ENCODE measurements around the gene OLFML2B. TPM values are rescaled to one million over a fixed set of nuclear protein-coding genes. Genes with fewer than 3 reads are reported as not detected.

OLFML2B gene
- total RNA-seq, 1 experiment from 2014 or later, result not detected

- Histone ChIP-seq H3K4me1 (replicated peaks; ENCODE audit: insufficient read depth) (no peaks in the 10 kb centered on the region), H3F3A (ENCODE audit: insufficient read depth, low read depth) (no peaks in the 10 kb centered on the region), H3K79me2 (ENCODE audit: low read depth) (no peaks in the 10 kb centered on the region), H3K9me3 (ENCODE audit: insufficient read depth, low read depth) (no peaks in the 10 kb centered on the region; the same call in 1 of the 2 replicates), H3K9me2 (ENCODE audit: insufficient read depth) (no peaks in the 10 kb centered on the region), H3K36me3 (ENCODE audit: low read depth) (no peaks in the 10 kb centered on the region), H2AFZ (no peak overlapping the region), H3K4me3 (no peak overlapping the region), H3K27me3 (ENCODE audit: insufficient read depth, low read depth) (peaks cover 21% of the 10 kb centered on the region; the same call in 1 of the 2 replicates), H4K20me1 (ENCODE audit: insufficient read depth) (no peaks in the 10 kb centered on the region), H3K4me2 (no peak overlapping the region), H3K27ac (no peak overlapping the region)
- POLR2A ChIA-PET (ENCODE audit: unreplicated experiment), result no interaction called here
- no TSS peak for BruUV-seq (replicated peaks)
- intact Hi-C loops (cut with micrococcal nuclease; ENCODE audit: unreplicated experiment), result no loop called here
- no peak for DNase-seq
- CTCF ChIA-PET, result no interaction called here
- TF ChIP-seq EZH2 (IDR thresholded peaks at IDR 0.05; ENCODE audit: low read depth), result no peak
- TF ChIP-seq, protein P1, sequence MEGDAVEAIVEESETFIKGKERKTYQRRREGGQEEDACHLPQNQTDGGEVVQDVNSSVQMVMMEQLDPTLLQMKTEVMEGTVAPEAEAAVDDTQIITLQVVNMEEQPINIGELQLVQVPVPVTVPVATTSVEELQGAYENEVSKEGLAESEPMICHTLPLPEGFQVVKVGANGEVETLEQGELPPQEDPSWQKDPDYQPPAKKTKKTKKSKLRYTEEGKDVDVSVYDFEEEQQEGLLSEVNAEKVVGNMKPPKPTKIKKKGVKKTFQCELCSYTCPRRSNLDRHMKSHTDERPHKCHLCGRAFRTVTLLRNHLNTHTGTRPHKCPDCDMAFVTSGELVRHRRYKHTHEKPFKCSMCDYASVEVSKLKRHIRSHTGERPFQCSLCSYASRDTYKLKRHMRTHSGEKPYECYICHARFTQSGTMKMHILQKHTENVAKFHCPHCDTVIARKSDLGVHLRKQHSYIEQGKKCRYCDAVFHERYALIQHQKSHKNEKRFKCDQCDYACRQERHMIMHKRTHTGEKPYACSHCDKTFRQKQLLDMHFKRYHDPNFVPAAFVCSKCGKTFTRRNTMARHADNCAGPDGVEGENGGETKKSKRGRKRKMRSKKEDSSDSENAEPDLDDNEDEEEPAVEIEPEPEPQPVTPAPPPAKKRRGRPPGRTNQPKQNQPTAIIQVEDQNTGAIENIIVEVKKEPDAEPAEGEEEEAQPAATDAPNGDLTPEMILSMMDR (conservative IDR thresholded peaks at IDR 0.05), result no peak
Measured at GRCh38 chr1:161989786-161990185, 33.9 kb downstream of the OLFML2B start.

DNA sequence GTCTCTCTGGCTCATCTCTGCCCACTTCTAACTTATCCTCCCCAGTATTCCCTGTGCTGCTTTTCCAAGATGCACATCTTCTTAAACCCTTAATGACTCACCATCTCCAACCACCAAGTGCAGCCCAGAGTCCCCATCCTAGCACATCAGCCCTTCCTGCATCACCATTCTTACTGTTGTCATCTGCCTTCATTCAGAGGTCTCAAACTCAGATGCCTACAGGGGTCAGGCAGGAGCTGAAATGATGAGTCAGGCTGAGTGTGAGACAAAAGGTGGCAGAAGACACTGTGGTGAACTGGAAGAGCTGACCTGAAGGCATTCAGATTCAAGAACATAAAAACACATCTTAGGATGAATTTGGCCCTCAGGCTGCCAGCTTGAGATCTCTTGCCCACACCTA lies 34.6 kb downstream of the OLFML2B start:
- Histone ChIP-seq H3F3A (ENCODE audit: insufficient read depth, low read depth) (no peaks in the 10 kb centered on the region), H3K4me3 (no peak overlapping the region), H3K4me1 (replicated peaks; ENCODE audit: insufficient read depth) (no peaks in the 10 kb centered on the region), H3K27ac (no peak overlapping the region), H3K4me2 (no peak overlapping the region), H4K20me1 (ENCODE audit: insufficient read depth) (no peaks in the 10 kb centered on the region), H3K9me2 (ENCODE audit: insufficient read depth) (no peaks in the 10 kb centered on the region), H3K79me2 (ENCODE audit: low read depth) (no peaks in the 10 kb centered on the region), H3K9me3 (ENCODE audit: insufficient read depth, low read depth) (no peaks in the 10 kb centered on the region; the same call in 1 of the 2 replicates), H3K36me3 (ENCODE audit: low read depth) (no peaks in the 10 kb centered on the region), H3K27me3 (ENCODE audit: insufficient read depth, low read depth) (peaks cover 21% of the 10 kb centered on the region), H2AFZ (no peak overlapping the region)
- ChIA-PET POLR2A (ENCODE audit: unreplicated experiment) (no interaction called here), CTCF (no interaction called here)
- TF ChIP-seq, protein P1 (conservative IDR thresholded peaks at IDR 0.05), result no peak
- TF ChIP-seq EZH2 (IDR thresholded peaks at IDR 0.05; ENCODE audit: low read depth), result no peak
- no TSS peak for BruUV-seq (replicated peaks)
- intact Hi-C loops (cut with micrococcal nuclease; ENCODE audit: unreplicated experiment), result no loop called here
- DNase-seq, result no peak

DNA sequence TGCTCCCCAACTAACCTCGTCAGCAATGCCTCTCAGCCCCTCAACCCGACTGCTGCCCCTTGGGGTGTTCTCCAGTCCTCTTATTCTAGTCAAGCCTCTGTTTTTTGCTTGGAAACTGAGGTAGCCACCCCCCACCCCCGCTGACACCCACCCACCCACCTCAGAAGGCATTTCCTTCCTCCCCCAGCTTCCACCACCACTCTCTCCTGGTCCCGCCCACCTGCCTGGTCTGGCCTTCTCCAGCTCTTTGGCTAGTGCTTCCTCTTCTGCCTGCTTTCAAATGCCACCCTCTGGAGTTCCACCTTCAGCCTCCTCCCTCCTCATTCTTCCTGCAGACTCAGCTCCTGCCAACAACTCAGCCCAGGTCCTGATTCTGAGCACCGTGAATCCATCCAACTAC lies 35.3 kb downstream of the OLFML2B start:
- no peaks in the 10 kb centered on the region for H3K36me3 ChIP-seq (ENCODE audit: low read depth)
- no peaks in the 10 kb centered on the region for H3K79me2 ChIP-seq (ENCODE audit: low read depth)
- H3K27me3 ChIP-seq (ENCODE audit: insufficient read depth, low read depth), result peaks cover 21% of the 10 kb centered on the region
- H3K9me2 ChIP-seq (ENCODE audit: insufficient read depth), result no peaks in the 10 kb centered on the region
- ChIA-PET POLR2A (ENCODE audit: unreplicated experiment) (no interaction called here), CTCF (no interaction called here)
- H3K4me3 ChIP-seq, result no peak overlapping the region
- no peak overlapping the region for H3K27ac ChIP-seq
- no peak overlapping the region for H2AFZ ChIP-seq
- DNase-seq, result no peak
- no peak overlapping the region for H3K4me2 ChIP-seq
- no peak for TF ChIP-seq EZH2 (IDR thresholded peaks at IDR 0.05; ENCODE audit: low read depth)
- TF ChIP-seq, protein P1 (conservative IDR thresholded peaks at IDR 0.05), result no peak
- intact Hi-C loops (cut with micrococcal nuclease; ENCODE audit: unreplicated experiment), result no loop called here
- BruUV-seq (replicated peaks), result no TSS peak
- H4K20me1 ChIP-seq (ENCODE audit: insufficient read depth), result no peaks in the 10 kb centered on the region
- H3K9me3 ChIP-seq (ENCODE audit: insufficient read depth, low read depth), result no peaks in the 10 kb centered on the region; the same call in 1 of the 2 replicates
- no peaks in the 10 kb centered on the region for H3K4me1 ChIP-seq (replicated peaks; ENCODE audit: insufficient read depth)
- H3F3A ChIP-seq (ENCODE audit: insufficient read depth, low read depth), result no peaks in the 10 kb centered on the region

Data from PC-9 (cell line).